Activated T-helper 2 cell treated with anti-CD3 and anti-CD28 coated beads, Interferon-gamma antibody, Interleukin-2, Interleukin-4, amounts not matched to agents 10 μg/mL and 5 μg/mL and 100 μg/mL, durations not matched to agents 14 hours and 24 hours and 36 hours (primary cell): Measurements from ENCODE around the gene DGCR8. TPM values are rescaled to one million over a fixed set of nuclear protein-coding genes. Genes with fewer than 3 reads are reported as not detected.
"Not testable (repeated sequence)": the region's sequence is repeated elsewhere in the genome, so short reads cannot be mapped to it uniquely, and the experiment has no call there.

Experiments used
- DNase-seq: peaks from one replicate; pipeline ENCODE4 v3.0.0; 2021; ENCODE audit warnings: low spot score
- H3K27ac Mint-ChIP-seq: one replicate; pipeline ENCODE4 v1.8.0; 2021; ENCODE audit warnings: mixed read lengths
- H3K27me3 Mint-ChIP-seq: one replicate; pipeline ENCODE4 v1.8.0; 2021; ENCODE audit warnings: low read depth, mixed read lengths
- H3K36me3 Mint-ChIP-seq: one replicate; pipeline ENCODE4 v1.8.0; 2021; ENCODE audit warnings: low read depth, mixed read lengths
- H3K4me1 Mint-ChIP-seq: one replicate; pipeline ENCODE4 v1.8.0; 2021; ENCODE audit warnings: low read depth, mixed read lengths
- H3K4me3 Mint-ChIP-seq: one replicate; pipeline ENCODE4 v1.8.0; 2021; ENCODE audit warnings: low read depth, mild to moderate bottlenecking, moderate library complexity, mixed read lengths
- H3K9me3 Mint-ChIP-seq: one replicate; pipeline ENCODE4 v1.8.0; 2021; ENCODE audit warnings: mixed read lengths
- intact Hi-C: fragments of 100-400 bp; cut with micrococcal nuclease; formaldehyde crosslinking; loops from one replicate; pipeline ENCODE4 v1.15.1; 2023
- total RNA-seq: library from RNA; stranded (reverse); gene quantifications from 2 replicates; pipeline ENCODE4 v1.2.3, GENCODE V29; 2022

Gene DGCR8
- total RNA-seq, 1 donor from 2014 or later: 66.4 TPM

GRCh38 chr22:20153945-20154344 lies 73.9 kb downstream of the DGCR8 start:
- no peak overlapping the region for H3K27ac Mint-ChIP-seq

GRCh38 chr22:20154602-20155187 lies 74.7 kb downstream of the DGCR8 start:
- H3K27me3 Mint-ChIP-seq: no peaks in the 10 kb centered on the region
- no peak overlapping the region for H3K27ac Mint-ChIP-seq
- no peaks in the 10 kb centered on the region for H3K9me3 Mint-ChIP-seq
- peaks cover 2% of the 10 kb centered on the region for H3K4me1 Mint-ChIP-seq
- intact Hi-C loops: loop anchor here (5.0 kb wide), 1 partner anchor 113 kb away; the partner anchor contains the start of gene RTN4R
- DNase-seq: no peak
- H3K36me3 Mint-ChIP-seq: no peaks in the 10 kb centered on the region
- no peak overlapping the region for H3K4me3 Mint-ChIP-seq

More at GRCh38 chr22:20153945-20154344, 73.9 kb downstream of the DGCR8 start:
- intact Hi-C loops: no loop called here
- H3K36me3 Mint-ChIP-seq: no peaks in the 10 kb centered on the region
- no peak for DNase-seq
- no peak overlapping the region for H3K4me3 Mint-ChIP-seq
- H3K9me3 Mint-ChIP-seq: no peaks in the 10 kb centered on the region
- H3K4me1 Mint-ChIP-seq: peaks cover 2% of the 10 kb centered on the region
- H3K27me3 Mint-ChIP-seq: no peaks in the 10 kb centered on the region

- no peaks in the 10 kb centered on the region for H3K9me3 Mint-ChIP-seq
- intact Hi-C loops: loop anchor here (5.0 kb wide), 1 partner anchor 112 kb away; the partner anchor contains the start of gene RTN4R
- no peak overlapping the region for H3K4me3 Mint-ChIP-seq
- H3K27ac Mint-ChIP-seq: no peak overlapping the region
- H3K27me3 Mint-ChIP-seq: no peaks in the 10 kb centered on the region
- peaks cover 2% of the 10 kb centered on the region for H3K4me1 Mint-ChIP-seq
- DNase-seq: peak; percentile 37
- no peaks in the 10 kb centered on the region for H3K36me3 Mint-ChIP-seq
Observed at GRCh38 chr22:20155330-20156041, 75.4 kb downstream of the DGCR8 start.

- H3K9me3 Mint-ChIP-seq: no peaks in the 10 kb centered on the region
- intact Hi-C loops: loop anchor here (5.0 kb wide), 1 partner anchor 111 kb away; the partner anchor contains the start of gene RTN4R
- no peak overlapping the region for H3K27ac Mint-ChIP-seq
- H3K4me3 Mint-ChIP-seq: no peak overlapping the region
- H3K36me3 Mint-ChIP-seq: no peaks in the 10 kb centered on the region
- no peak for DNase-seq
- peaks cover 2% of the 10 kb centered on the region for H3K4me1 Mint-ChIP-seq
- H3K27me3 Mint-ChIP-seq: no peaks in the 10 kb centered on the region
Observed at GRCh38 chr22:20156042-20156389, 76.0 kb downstream of the DGCR8 start.

DNA sequence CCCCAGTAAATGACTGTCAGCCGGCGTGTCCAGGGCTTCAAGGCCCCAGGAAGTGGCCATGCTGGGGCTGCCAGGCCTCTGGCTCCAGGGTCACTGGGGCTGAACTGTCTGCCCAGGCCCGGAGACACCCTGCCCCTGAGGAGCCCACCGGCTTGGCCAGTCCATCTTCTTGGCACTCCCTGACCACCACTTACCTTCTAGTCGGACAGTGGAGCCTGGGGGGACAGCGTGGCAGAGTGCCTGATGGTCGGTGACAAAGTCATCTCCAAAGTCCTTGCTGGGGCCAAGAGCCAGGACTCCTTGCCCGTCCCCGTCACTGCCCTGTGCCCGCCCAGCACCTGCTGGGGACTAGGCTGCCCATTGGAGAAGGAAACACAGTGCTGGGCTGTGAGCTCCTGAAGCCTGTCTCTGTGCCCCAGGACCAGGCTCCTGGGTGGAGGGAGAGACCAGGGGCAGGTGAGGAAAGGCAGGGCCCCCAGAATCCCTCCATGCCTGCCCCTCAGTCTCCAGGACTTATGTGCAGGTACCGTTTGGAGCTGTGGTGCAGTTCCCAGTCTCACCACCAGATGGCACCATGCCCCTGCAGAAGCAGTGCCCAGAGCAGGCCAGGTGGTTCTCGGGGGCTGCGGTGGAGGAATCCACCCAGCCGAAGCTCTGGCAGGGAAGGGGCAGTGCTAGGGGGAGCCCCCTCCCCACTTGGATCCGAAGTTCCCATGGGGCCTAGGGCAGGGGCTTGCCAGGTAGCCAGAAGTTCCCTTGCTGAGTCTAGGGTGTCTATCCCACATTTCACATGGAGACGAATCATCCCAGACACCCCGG lies 76.8 kb downstream of the DGCR8 start:
- Mint-ChIP-seq H3K4me1 (peaks cover 2% of the 10 kb centered on the region), H3K36me3 (no peaks in the 10 kb centered on the region), H3K27me3 (no peaks in the 10 kb centered on the region), H3K4me3 (no peak overlapping the region), H3K27ac (no peak overlapping the region), H3K9me3 (no peaks in the 10 kb centered on the region)
- intact Hi-C loops: loop anchor here (1.0 to 5.0 kb wide), 2 partner anchors 110 to 128 kb away; partner anchors contain the start of gene RTN4R
- DNase-seq: peak; percentile 77

- intact Hi-C loops: loop anchor here (1.0 to 5.0 kb wide), 2 partner anchors 110 to 128 kb away; partner anchors contain the start of gene RTN4R
Observed at GRCh38 chr22:20157430-20158183, 77.6 kb downstream of the DGCR8 start.

DNA sequence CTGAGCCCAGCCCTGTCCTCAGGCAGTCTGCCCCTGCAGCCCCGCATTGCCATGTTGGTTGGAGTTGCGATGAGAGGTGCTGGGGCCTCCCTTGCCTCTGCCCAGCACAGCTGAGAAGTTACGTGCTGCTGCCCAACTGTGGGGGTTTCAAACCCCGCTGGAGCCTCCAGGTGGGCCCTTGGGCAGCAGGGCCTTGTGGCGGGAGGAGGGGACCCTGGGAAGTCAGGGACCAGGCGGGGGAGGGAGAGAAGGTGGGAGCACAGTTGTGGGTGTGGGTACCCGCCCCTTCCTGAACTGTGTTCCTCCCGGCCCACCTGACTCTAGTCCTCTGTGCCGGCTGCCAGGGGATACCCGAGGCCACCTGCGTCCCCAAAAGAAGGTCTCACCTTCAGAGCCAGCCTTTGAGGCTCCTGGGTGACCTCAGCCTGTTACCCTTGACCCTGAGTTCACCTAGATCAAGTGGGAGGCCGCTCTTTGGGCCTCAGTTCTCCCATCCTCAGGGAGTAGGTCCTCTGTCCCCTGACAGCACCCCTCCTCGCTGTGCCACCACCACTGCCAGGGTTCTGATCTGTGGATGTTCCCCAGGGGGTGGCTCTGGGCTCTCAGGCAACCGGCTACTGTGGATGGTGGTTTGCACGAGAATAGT lies 78.5 kb downstream of the DGCR8 start:
- no peak overlapping the region for H3K27ac Mint-ChIP-seq
- H3K4me1 Mint-ChIP-seq: peaks cover 2% of the 10 kb centered on the region
- intact Hi-C loops: loop anchor here (5.0 kb wide), 1 partner anchor 109 kb away; the partner anchor contains the start of gene RTN4R
- no peaks in the 10 kb centered on the region for H3K27me3 Mint-ChIP-seq
- no peak overlapping the region for H3K4me3 Mint-ChIP-seq
- DNase-seq: no peak
- H3K36me3 Mint-ChIP-seq: no peaks in the 10 kb centered on the region
- no peaks in the 10 kb centered on the region for H3K9me3 Mint-ChIP-seq

More at GRCh38 chr22:20157430-20158183, 77.6 kb downstream of the DGCR8 start:
- Mint-ChIP-seq H3K9me3 (no peaks in the 10 kb centered on the region), H3K36me3 (no peaks in the 10 kb centered on the region), H3K4me1 (peaks cover 2% of the 10 kb centered on the region), H3K4me3 (no peak overlapping the region), H3K27ac (no peak overlapping the region), H3K27me3 (no peaks in the 10 kb centered on the region)
- DNase-seq: no peak

DNA sequence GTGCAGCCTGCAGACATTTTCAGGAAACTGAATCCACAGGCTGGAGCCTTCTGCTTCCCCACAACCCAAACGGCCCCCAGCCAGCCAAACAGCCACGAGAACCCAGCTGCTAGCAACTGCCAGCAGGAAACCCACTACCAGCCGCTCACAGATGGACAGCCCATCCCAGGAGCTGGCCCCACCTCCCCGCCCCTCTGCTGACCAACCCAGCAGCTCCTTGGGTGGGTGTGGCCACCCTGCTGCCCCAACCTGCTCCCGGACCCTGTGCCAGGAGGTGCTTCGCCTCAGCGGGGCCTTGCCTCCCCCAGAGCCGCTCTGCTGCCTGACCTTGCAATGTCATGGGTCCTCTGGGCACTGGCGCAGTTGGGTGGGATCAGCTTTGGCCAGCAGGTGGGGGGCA lies 79.0 kb downstream of the DGCR8 start:
- Mint-ChIP-seq H3K27ac (no peak overlapping the region), H3K9me3 (peaks cover 1% of the 10 kb centered on the region)

GRCh38 chr22:20159531-20159930 lies 79.5 kb downstream of the DGCR8 start:
- intact Hi-C loops: loop anchor here (5.0 kb wide), 1 partner anchor 108 kb away; the partner anchor contains the start of gene RTN4R
- not testable (repeated sequence) for H3K9me3 Mint-ChIP-seq, H3K4me1 Mint-ChIP-seq, H3K27me3 Mint-ChIP-seq, H3K27ac Mint-ChIP-seq, H3K36me3 Mint-ChIP-seq, H3K4me3 Mint-ChIP-seq, DNase-seq

More for the DNA sequence above, 79.0 kb downstream of the DGCR8 start:
- no peak overlapping the region for H3K4me3 Mint-ChIP-seq
- no peaks in the 10 kb centered on the region for H3K27me3 Mint-ChIP-seq
- intact Hi-C loops: loop anchor here (5.0 kb wide), 1 partner anchor 108 kb away; the partner anchor contains the start of gene RTN4R
- no peak for DNase-seq
- H3K36me3 Mint-ChIP-seq: no peaks in the 10 kb centered on the region
- H3K4me1 Mint-ChIP-seq: peaks cover 2% of the 10 kb centered on the region

DNA sequence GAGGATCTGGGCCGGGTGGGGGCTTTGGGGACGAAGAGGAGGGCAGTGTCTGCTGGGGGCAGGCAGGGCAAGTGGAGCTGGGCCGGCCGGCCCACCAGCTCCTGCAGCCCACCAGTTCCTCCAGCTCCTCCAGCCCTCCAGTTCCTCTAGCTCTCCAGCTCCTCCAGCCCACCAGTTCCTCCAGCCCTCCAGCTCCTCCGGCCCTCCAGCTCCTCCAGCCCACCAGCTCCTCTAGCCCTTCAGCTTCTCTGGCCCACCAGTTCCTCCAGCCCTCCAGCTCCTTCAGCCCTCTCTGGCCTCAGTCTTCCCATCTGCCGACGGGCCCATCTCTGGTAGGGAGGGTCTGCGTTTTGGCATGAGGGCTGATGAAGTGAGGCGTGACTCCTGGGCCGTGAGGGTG lies 80.0 kb downstream of the DGCR8 start:
- Mint-ChIP-seq H3K9me3 (peaks cover 5% of the 10 kb centered on the region), H3K4me1 (peaks cover 2% of the 10 kb centered on the region), H3K27ac (no peak overlapping the region), H3K36me3 (no peaks in the 10 kb centered on the region), H3K27me3 (no peaks in the 10 kb centered on the region), H3K4me3 (no peak overlapping the region)
- intact Hi-C loops: no loop called here
- DNase-seq: no peak
